Erythroblast (primary cell): ENCODE data around the gene ELFN2.

Source experiments
- GATA1 ChIP-seq: IDR thresholded peaks from 2 replicates; pipeline ENCODE4 v1.6.1; 2011; ENCODE audit warnings: low read depth, mild to moderate bottlenecking, control low read depth, low read length, moderate library complexity
- POLR2A ChIP-seq: IDR thresholded peaks from 2 replicates; pipeline ENCODE4 v1.6.1; 2011; ENCODE audit warnings: mild to moderate bottlenecking, low read length

GRCh38 chr22:37414288-37414687 lies 13.0 kb downstream of the ELFN2 start:
- no peak for TF ChIP-seq POLR2A
- no peak for TF ChIP-seq GATA1
